ENCODE measurements around the gene ERAS.

ERAS gene, protein sequence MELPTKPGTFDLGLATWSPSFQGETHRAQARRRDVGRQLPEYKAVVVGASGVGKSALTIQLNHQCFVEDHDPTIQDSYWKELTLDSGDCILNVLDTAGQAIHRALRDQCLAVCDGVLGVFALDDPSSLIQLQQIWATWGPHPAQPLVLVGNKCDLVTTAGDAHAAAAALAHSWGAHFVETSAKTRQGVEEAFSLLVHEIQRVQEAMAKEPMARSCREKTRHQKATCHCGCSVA

DNA sequence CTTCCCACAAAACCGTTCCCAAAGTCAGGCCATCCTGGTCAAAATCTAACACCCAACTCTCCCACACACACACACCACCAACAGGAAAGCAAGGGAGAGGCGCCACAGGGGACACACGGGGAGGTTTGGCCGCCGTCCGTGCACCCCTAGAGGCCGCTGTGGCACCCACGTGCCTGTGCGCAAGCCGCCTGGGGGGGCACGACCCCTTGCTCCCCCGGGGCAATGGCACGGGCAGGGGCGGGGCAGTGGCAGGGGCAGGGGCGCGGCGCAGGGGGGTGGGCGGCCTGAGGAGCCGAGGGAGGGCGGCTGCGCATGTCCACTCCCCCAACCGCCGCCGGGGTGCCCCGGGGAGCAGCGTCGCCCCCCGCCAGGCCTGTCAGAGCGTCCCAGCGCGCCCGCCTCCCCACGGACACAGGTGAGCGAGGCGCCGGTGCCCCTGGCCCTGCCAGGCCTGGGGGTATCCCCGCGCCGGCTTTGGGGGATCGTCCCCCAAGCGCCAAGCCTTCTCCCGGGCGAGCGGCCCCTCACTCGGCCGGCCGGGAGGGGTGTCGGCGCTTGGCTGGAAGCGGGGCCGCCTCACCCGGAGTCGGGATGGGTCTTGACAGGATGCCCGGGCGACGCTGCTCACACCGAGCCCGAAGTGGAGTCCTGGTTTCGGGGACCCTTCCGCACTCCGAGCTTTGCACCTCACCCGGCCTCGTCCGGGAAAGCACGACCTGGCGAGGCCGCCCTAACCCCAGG lies at the start of gene ERAS:
ERAS (plus strand) TSS at position 379 of the 741 bp plus-strand sequence. CDS start 2,611 bp downstream, outside the sequence.
- Mint-ChIP-seq H3K4me3 (peak within 1 kb of the TSS; percentile 45), H3K27ac (peak within 1 kb of the TSS; percentile 65), H3K27me3 (peaks cover 24% of the 10 kb centered on the region), H3K4me1 (ENCODE audit: low read depth) (peaks cover 4% of the 10 kb centered on the region), H3K9me3 (no peaks in the 10 kb centered on the region), H3K36me3 (ENCODE audit: low read depth) (peaks cover 4% of the 10 kb centered on the region)

DNA sequence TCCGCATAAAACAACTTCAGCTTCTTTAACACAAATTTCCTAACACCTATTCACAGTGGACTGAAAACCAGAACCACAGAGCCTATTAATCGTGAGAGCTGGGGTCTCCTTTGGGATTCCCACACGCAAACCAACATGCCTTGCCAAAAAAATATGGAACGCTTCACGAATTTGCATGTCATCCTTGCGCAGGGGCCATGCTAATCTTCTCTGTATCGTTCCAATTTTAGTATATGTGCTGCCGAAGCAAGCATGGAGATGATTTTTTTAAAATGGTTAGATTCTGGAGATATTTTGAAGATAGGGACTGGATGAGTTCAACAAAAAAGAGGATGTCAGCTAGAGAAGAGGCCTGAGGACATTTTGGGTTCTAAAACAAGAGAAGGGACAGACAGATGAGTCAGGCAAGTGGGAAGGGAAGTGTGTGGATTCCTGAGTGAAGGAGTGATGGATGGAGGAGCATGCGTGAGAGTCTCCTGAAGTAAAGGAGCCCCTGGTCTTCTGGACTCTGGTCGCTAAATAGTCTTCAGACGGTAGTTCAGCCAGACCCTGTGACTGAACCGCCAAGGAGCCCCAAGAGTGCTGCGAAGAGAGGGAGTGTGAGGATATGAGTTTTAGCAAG lies 49.4 kb upstream of the ERAS start:
- Mint-ChIP-seq H3K36me3 (ENCODE audit: low read depth) (no peaks in the 10 kb centered on the region), H3K9me3 (no peaks in the 10 kb centered on the region), H3K4me1 (ENCODE audit: low read depth) (no peaks in the 10 kb centered on the region), H3K4me3 (no peak overlapping the region), H3K27me3 (no peaks in the 10 kb centered on the region), H3K27ac (no peak overlapping the region)

DNA sequence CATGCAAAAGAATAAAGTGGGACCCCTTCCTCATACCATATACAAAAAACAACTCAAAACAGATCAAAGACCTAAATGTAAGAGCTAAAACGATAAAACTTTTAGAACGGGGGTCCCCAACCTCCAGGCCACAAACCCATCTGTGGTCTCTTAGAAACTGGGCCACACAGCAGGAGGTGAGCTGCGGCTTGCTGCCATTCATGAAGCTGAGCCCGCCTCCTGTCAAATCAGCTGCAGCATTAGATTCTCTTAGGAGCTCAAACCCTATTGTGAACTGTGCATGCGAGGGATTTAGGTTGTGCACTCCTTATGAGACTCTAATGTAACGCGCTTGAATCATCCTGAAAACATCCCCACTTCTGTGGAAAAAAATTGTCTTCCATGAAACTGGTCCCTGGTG lies 46.9 kb upstream of the ERAS start:
- H3K36me3 Mint-ChIP-seq (ENCODE audit: low read depth): no peaks in the 10 kb centered on the region
- H3K27ac Mint-ChIP-seq: no peak overlapping the region
- H3K27me3 Mint-ChIP-seq: no peaks in the 10 kb centered on the region
- no peaks in the 10 kb centered on the region for H3K9me3 Mint-ChIP-seq
- H3K4me1 Mint-ChIP-seq (ENCODE audit: low read depth): no peaks in the 10 kb centered on the region
- H3K4me3 Mint-ChIP-seq: no peak overlapping the region

DNA sequence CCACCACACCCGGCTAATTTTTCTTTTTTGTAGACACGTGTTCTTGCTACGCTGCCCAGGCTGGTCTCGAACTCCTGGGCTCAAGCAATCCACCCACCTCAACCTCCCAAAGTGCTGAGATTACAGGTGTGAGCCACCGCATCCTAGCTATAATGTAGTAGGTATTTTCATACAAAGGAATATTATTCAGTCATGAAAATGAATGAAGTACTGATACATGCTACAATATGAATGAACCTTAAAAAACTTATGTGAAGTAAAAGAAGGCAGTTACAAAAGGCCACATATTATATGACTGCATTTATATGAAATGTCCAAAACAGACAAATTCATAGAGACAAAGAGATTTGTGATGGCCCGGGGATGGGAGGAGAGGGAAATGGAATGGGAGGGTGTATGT lies 44.6 kb upstream of the ERAS start:
- no peak overlapping the region for H3K27ac Mint-ChIP-seq
- H3K9me3 Mint-ChIP-seq: no peaks in the 10 kb centered on the region
- no peaks in the 10 kb centered on the region for H3K36me3 Mint-ChIP-seq (ENCODE audit: low read depth)

DNA sequence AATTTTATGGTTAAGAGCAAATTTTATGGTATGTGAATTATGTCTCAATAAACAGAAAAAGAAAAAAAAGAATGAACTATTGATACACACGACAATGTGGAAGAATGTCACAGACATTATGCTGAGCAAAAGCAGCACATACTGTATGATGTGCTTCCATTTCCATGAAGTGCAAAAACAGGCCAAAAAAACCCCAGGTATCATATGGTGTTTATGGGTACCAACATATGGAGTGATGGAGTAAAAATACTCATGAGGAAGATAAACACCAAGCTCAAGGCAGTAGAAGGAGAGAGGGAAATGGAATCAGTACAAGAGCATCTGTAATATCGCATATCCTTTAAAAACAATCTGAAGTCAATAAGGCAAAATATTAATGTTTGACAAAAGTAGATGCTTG lies 44.1 kb upstream of the ERAS start:
- no peaks in the 10 kb centered on the region for H3K4me1 Mint-ChIP-seq (ENCODE audit: low read depth)
- no peak overlapping the region for H3K27ac Mint-ChIP-seq
- H3K36me3 Mint-ChIP-seq (ENCODE audit: low read depth): no peaks in the 10 kb centered on the region
- H3K9me3 Mint-ChIP-seq: no peaks in the 10 kb centered on the region
- no peak overlapping the region for H3K4me3 Mint-ChIP-seq
- no peaks in the 10 kb centered on the region for H3K27me3 Mint-ChIP-seq

More for the DNA sequence above, 44.6 kb upstream of the ERAS start:
- Mint-ChIP-seq H3K27me3 (no peaks in the 10 kb centered on the region), H3K4me1 (ENCODE audit: low read depth) (no peaks in the 10 kb centered on the region), H3K4me3 (no peak overlapping the region)

DNA sequence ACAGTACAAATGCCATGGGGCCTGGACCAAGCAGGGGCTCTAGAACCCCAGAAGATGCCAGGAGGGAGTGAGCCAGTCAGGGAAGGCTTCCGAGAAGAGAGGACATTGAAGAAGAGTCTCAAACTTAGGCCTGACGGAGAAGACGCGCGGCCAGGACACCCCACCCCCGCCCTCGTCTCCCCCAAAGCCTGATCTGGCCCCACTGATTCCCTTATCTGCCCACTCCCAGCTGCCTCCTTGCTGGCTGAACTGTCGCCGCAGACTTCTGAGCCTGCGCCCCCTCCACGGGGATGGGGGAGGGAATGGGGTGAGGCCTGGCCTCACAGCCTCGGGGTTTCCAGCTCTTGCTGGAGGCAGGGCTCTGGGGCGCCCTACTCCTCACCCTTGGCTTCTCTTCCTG lies 43.5 kb upstream of the ERAS start:
- Mint-ChIP-seq H3K9me3 (no peaks in the 10 kb centered on the region), H3K4me3 (no peak overlapping the region), H3K4me1 (ENCODE audit: low read depth) (no peaks in the 10 kb centered on the region), H3K27ac (no peak overlapping the region), H3K36me3 (ENCODE audit: low read depth) (no peaks in the 10 kb centered on the region), H3K27me3 (no peaks in the 10 kb centered on the region)

DNA sequence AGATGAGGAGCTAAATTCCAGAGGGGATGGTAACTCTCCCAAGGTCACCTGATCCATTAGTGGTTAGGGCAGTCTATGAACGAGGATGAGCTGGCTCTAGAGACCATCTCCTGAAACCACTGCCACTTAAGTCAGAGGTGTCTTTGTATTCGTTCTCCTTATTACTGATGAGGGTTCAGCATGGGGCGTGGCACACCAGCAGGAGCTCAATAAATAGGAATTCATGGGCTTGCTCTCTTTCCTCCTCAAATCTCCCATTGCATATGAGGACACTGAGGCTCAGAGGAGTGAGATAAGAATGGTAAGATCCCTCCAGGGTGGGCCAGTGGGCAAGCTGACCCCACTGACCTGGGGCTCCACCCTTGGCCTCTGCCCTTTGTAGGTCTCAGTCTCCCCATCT lies 41.6 kb upstream of the ERAS start:
- peaks cover 3% of the 10 kb centered on the region for H3K4me1 Mint-ChIP-seq (ENCODE audit: low read depth)
- H3K36me3 Mint-ChIP-seq (ENCODE audit: low read depth): no peaks in the 10 kb centered on the region
- H3K27ac Mint-ChIP-seq: no peak overlapping the region
- H3K27me3 Mint-ChIP-seq: no peaks in the 10 kb centered on the region
- no peaks in the 10 kb centered on the region for H3K9me3 Mint-ChIP-seq
- no peak overlapping the region for H3K4me3 Mint-ChIP-seq

DNA sequence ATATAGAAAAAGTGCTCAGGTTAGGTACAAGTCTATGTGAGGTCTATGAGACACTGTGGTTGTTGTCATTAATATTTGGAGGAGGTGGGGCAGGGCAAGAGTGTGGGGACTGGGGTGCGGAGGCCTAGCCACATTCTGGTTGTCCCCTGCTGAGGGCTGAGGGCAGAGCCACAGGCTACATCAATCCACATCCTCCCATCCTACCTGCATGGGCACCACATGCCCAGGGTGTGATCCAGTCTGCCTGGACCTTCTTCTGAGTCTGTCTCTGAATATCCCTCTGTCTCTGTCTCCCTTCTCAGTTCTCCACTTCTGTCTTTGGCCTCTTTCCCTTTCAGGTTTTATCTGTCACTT lies 41.1 kb upstream of the ERAS start:
- no peaks in the 10 kb centered on the region for H3K36me3 Mint-ChIP-seq (ENCODE audit: low read depth)
- H3K4me1 Mint-ChIP-seq (ENCODE audit: low read depth): peaks cover 3% of the 10 kb centered on the region
- no peak overlapping the region for H3K27ac Mint-ChIP-seq
- no peak overlapping the region for H3K4me3 Mint-ChIP-seq
- H3K27me3 Mint-ChIP-seq: no peaks in the 10 kb centered on the region
- H3K9me3 Mint-ChIP-seq: no peaks in the 10 kb centered on the region

DNA sequence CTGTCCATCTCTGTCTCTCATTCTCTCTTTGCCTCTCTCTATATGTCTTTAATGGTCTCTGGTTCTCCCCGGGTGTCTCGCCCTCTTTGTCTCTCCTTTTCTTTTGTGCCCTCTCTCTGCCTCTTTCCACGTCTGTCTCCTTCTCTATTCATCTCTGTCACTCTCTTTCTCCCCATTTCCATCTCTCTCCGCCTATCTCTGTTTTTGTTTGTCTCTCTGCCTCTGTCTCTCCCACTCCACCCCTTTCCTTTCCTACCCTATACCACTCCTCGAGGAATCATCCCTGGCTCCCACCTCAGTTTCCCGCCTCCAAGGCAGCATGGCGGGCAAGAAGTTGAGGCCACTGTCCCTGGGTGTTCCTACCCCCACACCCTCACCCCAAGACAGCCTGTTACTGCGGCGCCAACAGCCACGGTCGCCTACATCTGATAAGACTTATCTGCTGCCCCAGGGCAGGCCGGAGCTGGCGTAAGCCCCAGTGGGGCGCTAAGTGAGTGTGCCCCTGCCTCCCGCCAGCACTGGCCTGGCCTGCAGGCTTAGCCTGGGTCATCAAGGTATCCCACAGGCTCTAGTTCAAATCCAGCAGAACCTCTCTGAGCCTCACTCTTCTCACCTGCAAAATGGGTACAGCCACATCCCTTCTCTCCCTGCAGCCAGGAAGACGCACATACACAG lies 40.6 kb upstream of the ERAS start:
- Mint-ChIP-seq H3K4me1 (ENCODE audit: low read depth) (peaks cover 3% of the 10 kb centered on the region), H3K9me3 (no peaks in the 10 kb centered on the region), H3K36me3 (ENCODE audit: low read depth) (no peaks in the 10 kb centered on the region), H3K4me3 (no peak overlapping the region), H3K27ac (no peak overlapping the region), H3K27me3 (no peaks in the 10 kb centered on the region)

DNA sequence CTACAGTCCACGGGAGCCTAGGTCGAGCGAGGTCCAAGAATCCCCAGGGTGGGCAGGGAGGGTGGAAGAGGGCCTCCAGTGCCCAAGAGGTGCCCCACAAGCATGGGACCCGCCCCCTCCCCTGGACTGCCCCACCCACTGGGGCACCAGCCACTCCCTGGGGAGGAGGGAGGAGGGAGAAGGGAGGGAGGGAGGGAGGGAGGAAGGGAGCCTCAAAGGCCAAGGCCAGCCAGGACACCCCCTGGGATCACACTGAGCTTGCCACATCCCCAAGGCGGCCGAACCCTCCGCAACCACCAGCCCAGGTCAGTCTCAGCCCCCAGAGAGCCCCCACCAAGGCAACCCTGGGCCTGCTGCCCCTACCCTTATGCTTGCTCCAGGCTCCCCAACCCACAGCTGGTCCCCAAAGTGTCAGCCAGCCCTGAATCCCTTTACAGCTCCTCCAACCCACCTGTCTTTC lies 39.9 kb upstream of the ERAS start, which contains the start of gene GATA1:
GATA1 (plus strand) TSS at position 250 of the 460 bp plus-strand sequence. CDS start 4,520 bp downstream, outside the sequence.
- H3K27ac Mint-ChIP-seq: peak within 1 kb of the TSS; percentile 2

DNA sequence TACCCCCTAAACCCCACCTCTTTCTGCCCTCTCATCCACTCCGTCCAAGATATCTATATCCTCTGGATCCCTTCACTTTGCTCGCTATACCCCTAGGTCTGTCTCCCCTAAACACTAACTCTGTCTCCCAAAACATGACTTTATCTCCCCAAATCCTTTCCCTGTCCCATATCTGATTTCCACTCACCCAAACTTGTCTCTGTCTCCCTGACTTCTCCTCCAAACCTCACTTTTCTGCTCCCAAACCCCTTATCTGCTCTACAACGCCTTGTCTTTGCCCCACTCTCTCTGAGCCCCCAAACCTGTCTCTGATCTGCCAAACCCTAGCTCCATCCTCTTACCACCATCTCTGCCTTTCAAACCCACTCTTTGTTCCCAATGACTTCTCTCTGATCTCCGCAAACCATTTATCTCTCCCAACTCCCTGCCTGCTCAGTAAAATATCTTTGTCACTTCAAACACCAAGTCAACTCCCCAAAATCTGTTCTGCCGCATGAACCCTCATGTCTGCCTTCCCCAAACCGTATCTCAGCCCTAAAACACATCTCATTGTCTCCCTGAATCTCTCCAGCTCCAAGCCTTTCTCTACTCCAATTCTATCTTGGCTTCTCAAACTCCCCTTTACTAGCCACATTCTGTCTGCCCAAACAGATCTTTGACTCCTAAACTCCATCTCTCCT lies 39.3 kb upstream of the ERAS start:
- Mint-ChIP-seq H3K27ac (peak overlapping the region; percentile 2), H3K4me1 (ENCODE audit: low read depth) (peaks cover 3% of the 10 kb centered on the region), H3K4me3 (no peak overlapping the region), H3K9me3 (no peaks in the 10 kb centered on the region), H3K27me3 (no peaks in the 10 kb centered on the region), H3K36me3 (ENCODE audit: low read depth) (no peaks in the 10 kb centered on the region)

More for the DNA sequence above, 39.9 kb upstream of the ERAS start, which contains the start of gene GATA1:
- H3K36me3 Mint-ChIP-seq (ENCODE audit: low read depth): no peaks in the 10 kb centered on the region
- no peaks in the 10 kb centered on the region for H3K27me3 Mint-ChIP-seq
- H3K4me1 Mint-ChIP-seq (ENCODE audit: low read depth): peaks cover 3% of the 10 kb centered on the region
- no peaks in the 10 kb centered on the region for H3K9me3 Mint-ChIP-seq
- no peak within 1 kb of the TSS for H3K4me3 Mint-ChIP-seq

DNA sequence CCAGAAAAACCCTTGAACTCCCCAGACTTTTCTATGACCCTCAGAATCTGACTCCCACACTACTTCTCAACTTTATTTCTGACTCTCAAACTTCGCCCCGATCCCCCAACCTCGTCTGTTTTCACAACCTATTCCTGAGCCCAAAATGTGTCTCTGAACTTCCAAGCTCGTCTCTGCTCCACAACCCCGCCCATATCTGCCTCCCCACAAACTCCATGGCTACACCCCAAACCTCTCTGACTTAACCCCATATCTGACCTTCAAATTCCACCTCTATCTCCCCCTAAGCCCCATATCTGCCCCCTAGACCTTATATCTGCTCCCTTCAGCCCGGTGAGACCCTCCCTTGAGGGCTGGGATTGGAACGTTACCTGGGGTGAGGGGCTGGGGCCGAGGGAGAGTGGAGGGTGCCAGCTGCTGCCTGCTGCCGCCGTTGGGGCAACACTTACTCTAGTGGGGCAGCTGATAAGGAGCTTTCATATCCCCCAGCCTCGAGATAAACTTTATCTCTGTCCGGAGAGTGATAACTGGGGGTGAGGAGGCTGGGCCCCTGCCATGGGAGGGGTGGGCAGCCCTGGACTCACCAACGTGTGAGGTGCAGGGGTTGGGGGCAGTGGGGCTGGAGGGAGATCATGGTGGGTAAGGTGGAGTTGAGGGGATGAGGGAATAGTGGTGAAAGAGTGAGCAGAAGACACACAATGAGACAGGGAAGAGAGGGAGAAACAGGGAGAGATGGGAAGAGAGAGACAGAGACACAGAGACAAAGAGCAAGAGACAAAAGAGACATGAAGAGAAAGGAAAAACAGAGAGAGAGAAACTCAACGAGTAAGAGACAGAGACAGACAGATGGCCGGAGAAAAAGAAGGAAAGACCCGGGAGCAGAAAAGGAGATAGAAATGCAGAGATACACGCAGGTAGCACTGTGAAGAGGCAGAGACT lies 38.5 kb upstream of the ERAS start:
- no peaks in the 10 kb centered on the region for H3K36me3 Mint-ChIP-seq (ENCODE audit: low read depth)
- H3K27me3 Mint-ChIP-seq: no peaks in the 10 kb centered on the region
- no peak overlapping the region for H3K4me3 Mint-ChIP-seq
- peak overlapping the region; percentile 74 for H3K27ac Mint-ChIP-seq
- H3K9me3 Mint-ChIP-seq: no peaks in the 10 kb centered on the region
- peaks cover 3% of the 10 kb centered on the region for H3K4me1 Mint-ChIP-seq (ENCODE audit: low read depth)

DNA sequence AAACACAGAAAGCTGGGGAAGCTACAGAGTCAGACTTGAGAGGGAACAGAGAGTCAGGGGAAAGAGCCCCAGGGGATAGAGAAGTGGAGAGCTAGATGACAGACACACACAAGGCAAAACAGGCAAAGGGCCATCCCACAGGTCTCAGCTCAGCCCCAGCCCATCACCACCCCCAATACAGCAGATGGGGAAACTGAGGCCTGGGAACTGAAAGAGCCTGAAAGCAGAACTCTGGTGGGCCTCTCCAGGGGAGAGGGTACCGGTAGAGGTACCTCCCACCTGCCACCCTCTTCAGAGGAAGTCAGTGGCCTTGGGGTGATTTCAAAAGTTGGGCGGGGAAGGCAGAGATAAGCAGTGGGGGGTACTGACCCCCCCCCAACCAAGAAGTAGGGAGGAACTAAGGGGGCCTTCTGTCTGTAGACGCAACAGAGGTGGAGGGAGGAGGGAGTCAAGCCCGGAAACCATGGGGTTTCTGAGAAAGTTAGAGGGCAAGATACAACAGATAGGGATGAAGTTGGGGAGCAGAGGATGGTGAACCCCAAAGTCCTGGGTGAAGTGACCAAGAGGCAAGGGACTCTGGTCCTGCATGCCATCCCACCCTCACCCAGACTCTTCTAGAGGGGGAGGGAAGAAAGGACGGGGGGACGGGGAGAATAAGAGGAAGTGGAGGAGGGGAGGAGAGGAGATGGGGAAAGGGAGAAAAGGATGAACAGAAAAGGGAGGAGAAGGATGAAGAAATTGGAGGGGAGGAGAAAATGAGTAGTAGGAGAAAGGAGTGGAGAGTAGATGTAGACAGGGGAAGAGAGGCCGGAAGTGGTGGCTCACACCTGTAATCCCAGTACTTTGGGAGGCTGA lies 36.7 kb upstream of the ERAS start:
- no peaks in the 10 kb centered on the region for H3K36me3 Mint-ChIP-seq (ENCODE audit: low read depth)
- H3K9me3 Mint-ChIP-seq: no peaks in the 10 kb centered on the region
- H3K4me1 Mint-ChIP-seq (ENCODE audit: low read depth): peaks cover 3% of the 10 kb centered on the region
- H3K27me3 Mint-ChIP-seq: no peaks in the 10 kb centered on the region
- no peak overlapping the region for H3K4me3 Mint-ChIP-seq
- peak overlapping the region; percentile 31 for H3K27ac Mint-ChIP-seq
